H9 (cell line): ENCODE results near the gene TRRAP. TPM values are rescaled to one million over a fixed set of nuclear protein-coding genes. Genes with fewer than 3 reads are reported as not detected.

Experiments used
- DNase-seq: peaks from one replicate; pipeline ENCODE4 v3.0.0-alpha.2; 2017
- H2AFZ ChIP-seq: one replicate; pipeline ENCODE4 v1.6.1; 2013; ENCODE audit warnings: mild to moderate bottlenecking, low read length, control low read depth, moderate library complexity
- H2AK5ac ChIP-seq: 2 replicates; pipeline ENCODE4 v1.6.1; 2013; ENCODE audit warnings: low read length, control low read depth, mixed read lengths; ENCODE audit not compliant: insufficient read length
- H2BK120ac ChIP-seq: one replicate; pipeline ENCODE4 v1.6.1; 2013; ENCODE audit warnings: low read depth, mild to moderate bottlenecking, low read length, control low read depth, inconsistent platforms; ENCODE audit not compliant: poor library complexity, severe bottlenecking
- H2BK12ac ChIP-seq: 2 replicates; pipeline ENCODE4 v1.6.1; 2013; ENCODE audit warnings: low read length, control low read depth, mixed read lengths, low read depth; ENCODE audit not compliant: insufficient read length
- H2BK15ac ChIP-seq: 2 replicates; pipeline ENCODE4 v1.6.1; 2013; ENCODE audit warnings: low read depth, low read length, control low read depth
- H2BK20ac ChIP-seq: one replicate; pipeline ENCODE4 v1.6.1; 2013; ENCODE audit warnings: low read depth, mild to moderate bottlenecking, low read length, control low read depth, inconsistent platforms; ENCODE audit not compliant: poor library complexity, severe bottlenecking
- H2BK5ac ChIP-seq: 2 replicates; pipeline ENCODE4 v1.6.1; 2013; ENCODE audit warnings: low read length, control low read depth, mixed read lengths; ENCODE audit not compliant: insufficient read length
- H3K14ac ChIP-seq: 2 replicates; pipeline ENCODE4 v1.6.1; 2013; ENCODE audit warnings: low read length, control low read depth; ENCODE audit not compliant: insufficient read depth
- H3K18ac ChIP-seq: 2 replicates; pipeline ENCODE4 v1.6.1; 2013; ENCODE audit warnings: low read depth, mild to moderate bottlenecking, mixed read lengths, low read length, control low read depth; ENCODE audit not compliant: insufficient read length
- H3K23ac ChIP-seq: 2 replicates; pipeline ENCODE4 v1.6.1; 2013; ENCODE audit warnings: low read length, control low read depth, mixed read lengths, low read depth; ENCODE audit not compliant: insufficient read length
- H3K23me2 ChIP-seq: 2 replicates; pipeline ENCODE4 v1.6.1; 2013; ENCODE audit warnings: low read depth, mild to moderate bottlenecking, mixed read lengths, low read length, control low read depth; ENCODE audit not compliant: insufficient read length, poor library complexity, severe bottlenecking
- H3K27ac ChIP-seq: 2 replicates; pipeline ENCODE4 v1.5.1; 2013; ENCODE audit warnings: low read length, control low read depth, mixed read lengths, low read depth; ENCODE audit not compliant: insufficient read length
- H3K27me3 ChIP-seq: 2 replicates; pipeline ENCODE4 v1.6.1; 2013; ENCODE audit warnings: low read length, control low read depth, inconsistent platforms; ENCODE audit not compliant: insufficient read depth
- H3K4ac ChIP-seq: 2 replicates; pipeline ENCODE4 v1.6.1; 2013; ENCODE audit warnings: low read depth, mild to moderate bottlenecking, control low read depth, inconsistent platforms, low read length, moderate library complexity
- H3K4me1 ChIP-seq: 2 replicates; pipeline ENCODE4 v1.6.1; 2013; ENCODE audit warnings: low read length, control low read depth, inconsistent platforms; ENCODE audit not compliant: insufficient read depth
- H3K4me2 ChIP-seq: 2 replicates; pipeline ENCODE4 v1.6.1; 2013; ENCODE audit warnings: low read length, control low read depth, mixed read lengths; ENCODE audit not compliant: insufficient read length, insufficient read depth
- H3K56ac ChIP-seq: 2 replicates; pipeline ENCODE4 v1.6.1; 2013; ENCODE audit warnings: low read depth, mild to moderate bottlenecking, mixed read lengths, low read length, control low read depth; ENCODE audit not compliant: insufficient read length
- H3K79me1 ChIP-seq: 2 replicates; pipeline ENCODE4 v1.6.1; 2013; ENCODE audit warnings: low read depth, mild to moderate bottlenecking, moderate library complexity, low read length, control low read depth, inconsistent platforms; ENCODE audit not compliant: insufficient read depth, poor library complexity, severe bottlenecking
- H3K79me2 ChIP-seq: 2 replicates; pipeline ENCODE4 v1.6.1; 2013; ENCODE audit warnings: low read length, control low read depth, inconsistent platforms; ENCODE audit not compliant: insufficient read depth
- H3K9ac ChIP-seq: 2 replicates; pipeline ENCODE4 v1.6.1; 2013; ENCODE audit warnings: low read length, control low read depth, mixed read lengths; ENCODE audit not compliant: insufficient read length; ENCODE audit errors: extremely low read depth
- H3K9me3 ChIP-seq: one replicate; pipeline ENCODE4 v1.6.1; 2013; ENCODE audit warnings: low read depth, low read length, inconsistent platforms; ENCODE audit not compliant: control insufficient read depth
- H3T11ph ChIP-seq: one replicate; pipeline ENCODE4 v1.6.1; 2013; ENCODE audit warnings: mild to moderate bottlenecking, low read length, control low read depth, inconsistent platforms
- H4K20me1 ChIP-seq: one replicate; pipeline ENCODE4 v1.6.1; 2013; ENCODE audit not compliant: control insufficient read depth, insufficient read length, insufficient read depth
- H4K5ac ChIP-seq: 2 replicates; pipeline ENCODE4 v1.6.1; 2013; ENCODE audit warnings: low read depth, mild to moderate bottlenecking, mixed read lengths, low read length, control low read depth; ENCODE audit not compliant: insufficient read length
- H4K8ac ChIP-seq: replicated peaks from 2 replicates; pipeline ENCODE4 v1.6.1; 2013; ENCODE audit warnings: low read length, control low read depth, mixed read lengths, low read depth; ENCODE audit not compliant: insufficient read length
- H4K91ac ChIP-seq: 2 replicates; pipeline ENCODE4 v1.6.1; 2013; ENCODE audit warnings: low read depth, mild to moderate bottlenecking, moderate library complexity, mixed read lengths, low read length, control low read depth; ENCODE audit not compliant: insufficient read length
- H3K27ac Mint-ChIP-seq, 3 experiments: 2 replicates in 2 of 3; 3 replicates in 1 of 3; pipeline ENCODE4 v1.8.0; 2020 to 2021; ENCODE audit warnings: mixed read lengths in 3 of 3, mild to moderate bottlenecking in 1 of 3, moderate library complexity in 1 of 3
- H3K27me3 Mint-ChIP-seq: 2 replicates; pipeline ENCODE4 v1.8.0; 2021; ENCODE audit warnings: low read depth, mild to moderate bottlenecking, moderate library complexity, mixed read lengths
- H3K36me3 Mint-ChIP-seq, 3 experiments: 2 replicates in 2 of 3; 3 replicates in 1 of 3; pipeline ENCODE4 v1.8.0; 2020 to 2021; ENCODE audit warnings: low read depth in 3 of 3, mixed read lengths in 3 of 3; ENCODE audit not compliant: insufficient read depth in 1 of 3
- H3K4me1 Mint-ChIP-seq, 2 experiments: 2 replicates each; pipeline ENCODE4 v1.8.0; 2020; ENCODE audit warnings: mixed read lengths in 2 of 2
- H3K4me3 Mint-ChIP-seq, 2 experiments: 2 replicates in 1 of 2; 3 replicates in 1 of 2; pipeline ENCODE4 v1.8.0; 2020 to 2021; ENCODE audit warnings: mild to moderate bottlenecking in 2 of 2, mixed read lengths in 2 of 2, moderate library complexity in 1 of 2
- H3K9me3 Mint-ChIP-seq, 2 experiments: 2 replicates in 1 of 2; 3 replicates in 1 of 2; pipeline ENCODE4 v1.8.0; 2020; ENCODE audit warnings: mild to moderate bottlenecking in 2 of 2, mixed read lengths in 2 of 2, moderate library complexity in 1 of 2
- CTCF ChIP-seq: fragments of 200-600 bp; sonication (generic); conservative IDR thresholded peaks from 3 replicates; pipeline ENCODE4 v1.8.0; 2021; ENCODE audit warnings: antibody characterized with exemption, mild to moderate bottlenecking
- WGBS: extraction: QIAGEN DNeasy Blood & Tissue Kit; methylation state at CpG from one replicate; pipeline ENCODE4 v1.1.7; 2013; ENCODE audit warnings: missing lambda C conversion rate, low lambda C conversion rate, mixed read lengths; ENCODE audit not compliant: insufficient read length; ENCODE audit errors: extremely low coverage; 5-methylcytosine and 5-hydroxymethylcytosine counted together
- total RNA-seq: library from RNA; stranded (reverse); gene quantifications from 2 replicates; pipeline ENCODE4 v1.2.1, GENCODE V29; 2021

TRRAP gene
- total RNA-seq, 1 experiment from 2014 or later: 58.6 TPM

GRCh38 chr7:98930921-98931320 is 52.6 kb downstream of the TRRAP start:
- H3K9me3 ChIP-seq: no peaks in the 10 kb centered on the region
- no peak for DNase-seq
- H2BK20ac ChIP-seq: no peak overlapping the region
- H4K91ac ChIP-seq: no peak overlapping the region
- Mint-ChIP-seq H3K27ac (no peak overlapping the region), H3K36me3 (peaks cover 46 to 87% (median 85%) of the 10 kb centered on the region in 3 experiments), H3K4me3 (no peak overlapping the region), H3K9me3 (no peaks in the 10 kb centered on the region; a peak in 1 of 5 replicates), H3K4me1 (no peaks in the 10 kb centered on the region), H3K27me3 (no peaks in the 10 kb centered on the region)
- no peak overlapping the region for H4K8ac ChIP-seq
- H2AK5ac ChIP-seq: no peak overlapping the region
- H3K23me2 ChIP-seq: no peaks in the 10 kb centered on the region
- H3K18ac ChIP-seq: no peak overlapping the region
- no peak overlapping the region for H4K5ac ChIP-seq
- no peaks in the 10 kb centered on the region for H3K4me1 ChIP-seq
- no peak overlapping the region for H2BK12ac ChIP-seq
- no peak overlapping the region for H3K9ac ChIP-seq
- no peak overlapping the region for H3K56ac ChIP-seq
- no peak for TF ChIP-seq CTCF
- no peaks in the 10 kb centered on the region for H3K79me2 ChIP-seq
- H3K14ac ChIP-seq: no peak overlapping the region
- no CpG with 5 or more reads among the region's 3 CpGs for WGBS
- H2BK120ac ChIP-seq: no peak overlapping the region
- no peak overlapping the region for H3K23ac ChIP-seq
- H3K27me3 ChIP-seq: no peaks in the 10 kb centered on the region
- H3K4me2 ChIP-seq: no peak overlapping the region
- no peaks in the 10 kb centered on the region for H3K79me1 ChIP-seq
- no peak overlapping the region for H3K4ac ChIP-seq
- H3T11ph ChIP-seq: no peak overlapping the region
- no peak overlapping the region for H2BK5ac ChIP-seq
- no peak overlapping the region for H2BK15ac ChIP-seq
- H4K20me1 ChIP-seq: no peaks in the 10 kb centered on the region
- H2AFZ ChIP-seq: no peak overlapping the region
- H3K27ac ChIP-seq: no peak overlapping the region
